Fibroblast of gingiva (primary cell): Measurements from ENCODE around the gene ALOXE3.

ENCODE experiments used
- DNase-seq: peaks from one replicate; pipeline ENCODE4 v3.0.0-alpha.2; 2011; ENCODE audit warnings: low read depth

ALOXE3 gene

GRCh38 chr17:8153957-8154607, 35.8 kb upstream of the ALOXE3 start:
- DNase-seq: peak; percentile 100

DNA sequence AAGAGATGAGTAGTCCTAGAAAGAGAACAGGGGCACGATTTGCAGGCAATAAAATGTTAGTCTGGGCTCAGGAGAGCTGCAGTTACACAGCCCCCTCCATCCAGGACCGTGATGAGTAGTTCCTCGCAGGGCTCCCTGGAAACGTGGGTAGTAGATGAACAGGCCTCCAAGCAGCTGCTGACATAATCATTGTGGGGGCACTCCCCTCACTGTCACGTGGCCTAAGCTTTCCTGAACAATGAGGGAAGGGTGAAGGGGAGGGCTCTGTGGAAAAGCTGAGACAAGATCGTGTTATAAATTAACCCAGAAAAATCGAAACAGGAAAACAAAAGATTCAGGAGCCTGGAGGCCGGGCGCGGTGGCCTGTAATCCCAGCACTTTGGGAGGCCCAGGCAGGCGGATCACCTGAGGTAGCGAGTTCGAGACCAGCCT, 35.2 kb upstream of the ALOXE3 start:
- peak; percentile 90 for DNase-seq

DNA sequence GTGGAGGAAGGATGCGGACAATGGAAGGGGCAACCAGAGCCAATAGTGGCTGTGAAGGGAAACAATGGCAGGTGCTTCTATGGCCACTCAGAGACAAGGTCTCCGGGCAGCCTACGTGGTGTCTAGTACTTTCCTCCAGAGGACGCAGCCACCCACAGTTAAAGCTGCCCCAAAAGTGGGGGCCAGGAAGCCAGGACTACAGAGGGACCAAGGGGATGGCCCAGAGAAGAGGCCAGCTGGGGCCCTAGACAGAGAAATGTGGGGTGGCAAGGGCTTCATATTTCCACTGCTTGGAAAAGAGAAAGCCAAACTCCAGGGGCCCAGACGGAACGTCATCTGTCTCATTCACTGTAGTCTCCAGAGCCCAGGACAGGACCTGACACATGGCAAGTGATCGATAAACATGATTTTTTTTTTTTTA, 34.7 kb upstream of the ALOXE3 start:
- no peak for DNase-seq

- peak; percentile 98 for DNase-seq
Measured at GRCh38 chr17:8152112-8152775, 33.9 kb upstream of the ALOXE3 start, which contains the start of gene PER1. PER1 (minus strand) TSS chr17:8152404; CDS start chr17:8150706, 1,698 bp downstream.

DNA sequence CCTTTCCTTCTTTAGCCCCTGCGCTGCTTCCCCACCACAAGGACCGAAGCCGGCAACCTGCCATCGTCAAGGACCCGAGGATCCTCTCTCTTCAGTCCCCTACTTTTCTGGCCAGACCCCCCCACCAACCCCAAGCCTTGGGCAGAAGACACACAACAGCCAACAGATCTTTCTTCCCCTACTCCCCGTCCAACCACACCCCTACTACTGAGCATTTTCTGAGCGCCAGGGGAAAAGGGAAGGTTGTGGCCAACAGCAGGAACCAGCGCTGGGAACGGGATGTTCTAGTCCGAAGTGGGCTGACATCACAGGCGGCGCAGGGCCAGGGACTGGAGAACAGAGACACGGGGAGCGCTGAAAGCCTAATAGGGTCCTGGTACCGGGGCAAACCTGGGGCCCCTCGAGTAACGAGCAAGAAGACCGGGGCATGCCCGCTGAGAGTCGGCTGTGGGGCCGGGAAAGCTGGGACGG, 33.4 kb upstream of the ALOXE3 start:
- DNase-seq: peak; percentile 86

GRCh38 chr17:8151120-8151640, 32.9 kb upstream of the ALOXE3 start:
- DNase-seq: peak; percentile 95

- DNase-seq: no peak
Measured at GRCh38 chr17:8150194-8151119, 32.1 kb upstream of the ALOXE3 start.

GRCh38 chr17:8149419-8150193, 31.3 kb upstream of the ALOXE3 start:
- no peak for DNase-seq

- no peak for DNase-seq
Measured at GRCh38 chr17:8148560-8148959, 30.2 kb upstream of the ALOXE3 start.

DNA sequence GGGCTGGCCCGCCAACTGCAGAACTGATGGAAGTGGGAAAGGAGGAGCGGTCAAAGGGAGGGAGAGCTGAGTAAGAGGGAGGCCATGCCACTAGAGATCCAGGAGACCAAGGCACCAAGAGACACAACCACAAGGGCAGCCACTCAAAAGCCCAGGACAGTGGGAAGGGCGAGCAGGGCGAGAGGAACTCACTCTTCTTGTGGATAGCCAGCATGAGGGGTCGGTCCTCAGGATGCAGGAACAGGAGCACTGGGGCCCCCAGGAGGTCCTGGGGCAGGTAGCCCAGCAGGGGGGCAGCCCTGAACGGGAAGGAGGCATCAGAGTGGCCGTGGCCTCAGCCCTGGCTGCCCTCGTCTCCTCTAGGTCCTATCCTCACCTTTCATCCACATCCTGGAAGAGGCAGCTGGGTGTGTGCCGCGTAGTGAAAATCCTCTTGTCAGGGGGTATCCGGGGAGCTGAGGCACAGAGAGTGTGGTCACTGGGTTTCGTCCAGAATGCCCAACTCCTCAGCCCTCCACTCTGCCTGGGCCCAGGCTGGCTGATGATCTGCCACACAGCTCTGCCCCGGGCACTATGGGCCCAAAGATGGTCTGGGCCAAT, 29.6 kb upstream of the ALOXE3 start:
- no peak for DNase-seq

DNA sequence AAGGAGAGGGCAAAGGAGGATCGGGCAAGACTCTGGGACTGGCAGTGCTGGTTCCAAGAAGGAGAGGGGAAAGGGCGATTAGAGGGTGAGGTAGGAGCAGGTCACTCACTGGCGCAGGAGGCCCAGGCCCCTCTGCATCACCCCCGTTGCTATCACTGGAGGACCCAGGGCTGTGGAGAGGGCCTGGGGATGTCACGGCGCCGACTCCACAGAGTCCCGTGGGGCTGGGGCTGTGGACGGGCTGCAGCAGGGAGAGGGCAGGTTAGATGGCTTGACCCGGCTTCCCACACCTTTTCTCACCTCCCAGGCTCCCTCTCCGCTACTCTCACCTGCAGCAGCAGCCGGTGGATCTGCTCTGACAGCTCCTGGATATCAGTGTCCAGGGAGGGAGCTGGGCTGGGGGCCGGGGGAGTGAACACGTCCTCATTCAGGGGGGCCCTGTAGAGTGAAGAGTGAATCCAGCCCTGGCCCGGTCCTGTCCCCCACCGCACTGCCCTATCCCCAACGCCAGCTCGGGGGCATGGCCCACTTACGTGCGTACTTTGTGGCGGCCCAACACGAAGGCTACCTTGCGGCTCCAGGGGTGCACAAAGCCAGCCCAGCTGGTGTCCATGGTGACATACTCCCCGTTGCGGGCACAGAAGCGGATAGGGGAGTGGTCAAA, 29.0 kb upstream of the ALOXE3 start:
- no peak for DNase-seq

DNA sequence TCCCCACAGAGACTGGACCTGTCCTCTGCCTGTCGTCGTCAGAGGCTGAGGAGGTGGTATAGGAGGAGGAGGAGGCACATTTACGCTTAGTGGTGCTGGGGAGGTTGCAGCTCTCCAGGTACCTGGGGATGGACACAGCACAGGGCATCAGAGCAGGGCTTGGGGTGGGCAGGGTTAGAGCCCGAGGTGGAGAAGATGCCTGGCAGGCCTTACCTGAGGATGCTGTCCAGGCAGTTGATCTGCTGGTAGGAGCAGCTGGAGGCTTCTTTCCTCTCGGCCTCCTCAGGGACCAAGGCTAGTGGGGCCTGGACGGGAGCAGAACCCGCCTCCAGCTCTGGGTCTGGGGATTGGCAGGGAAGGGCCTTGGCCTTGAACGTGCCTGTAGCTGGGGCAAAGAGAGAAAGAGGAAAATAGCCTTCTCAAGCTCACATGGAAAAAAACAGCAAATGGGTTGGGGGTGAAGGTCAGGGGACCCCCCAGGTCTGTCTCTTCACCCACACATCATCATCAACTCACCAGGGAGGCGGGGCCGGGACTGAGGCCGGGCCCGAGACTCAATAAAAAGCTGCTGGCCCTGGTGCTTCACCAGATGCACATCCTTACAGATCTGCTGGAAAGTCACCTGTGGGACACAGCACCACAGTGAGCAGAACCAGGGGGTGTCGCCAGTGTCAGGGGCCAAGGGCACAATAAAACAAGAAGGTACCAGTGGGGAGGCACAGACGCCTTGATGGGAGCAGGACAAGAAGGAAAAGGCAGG, 28.2 kb upstream of the ALOXE3 start:
- DNase-seq: peak; percentile 0

- DNase-seq: peak; percentile 0
Measured at GRCh38 chr17:8145811-8146210, 27.5 kb upstream of the ALOXE3 start.

DNA sequence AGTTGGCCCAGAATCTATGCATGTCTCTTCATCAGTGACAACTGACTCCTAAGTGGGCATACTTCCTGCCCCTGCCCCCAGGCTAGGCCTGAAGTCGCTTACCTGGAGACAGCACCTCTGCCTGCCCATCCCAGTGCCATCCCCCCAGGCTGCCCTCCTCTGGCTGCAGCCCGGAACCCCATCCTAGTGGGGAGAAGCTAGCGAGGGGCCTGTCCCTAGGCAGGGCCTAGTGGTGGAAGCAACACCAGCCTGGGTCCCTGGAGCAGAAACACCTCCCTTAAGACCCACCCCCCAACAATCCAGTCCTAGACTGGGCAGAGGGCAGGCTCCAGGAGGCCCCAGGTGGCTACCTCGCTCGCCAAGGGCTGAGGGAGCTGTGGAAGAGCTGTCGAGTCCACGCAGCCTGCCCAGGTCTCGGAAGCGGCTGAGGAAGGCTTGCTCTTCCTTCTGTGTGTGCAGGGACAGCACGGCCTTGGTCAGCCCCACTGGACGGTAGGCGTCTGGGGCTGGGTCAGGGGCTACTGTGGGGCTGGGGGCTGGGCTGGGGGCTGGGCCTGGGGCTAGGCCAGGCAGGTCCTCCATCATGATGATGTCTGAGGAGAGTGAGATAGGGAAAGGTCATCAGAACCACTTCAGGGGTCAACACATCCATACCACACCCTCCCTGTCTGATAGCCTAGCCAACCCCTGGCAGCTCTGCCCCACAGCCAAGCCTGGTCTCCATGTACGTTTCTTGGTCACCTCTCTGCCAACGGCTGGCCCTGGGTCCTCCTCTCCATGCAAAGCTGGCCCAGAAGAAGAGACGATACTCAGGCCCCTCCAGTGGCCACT, 26.3 kb upstream of the ALOXE3 start:
- DNase-seq: no peak

- no peak for DNase-seq
Measured at GRCh38 chr17:8143581-8144400, 25.5 kb upstream of the ALOXE3 start.

- DNase-seq: no peak
Measured at GRCh38 chr17:8142887-8143580, 24.7 kb upstream of the ALOXE3 start.

- no peak for DNase-seq
Measured at GRCh38 chr17:8142158-8142886, 24.0 kb upstream of the ALOXE3 start.
